Kidney (tissue), 14 donors: ENCODE measurements around the gene BCAS3. TPM values are rescaled to one million over a fixed set of nuclear protein-coding genes. Genes with fewer than 3 reads are reported as not detected.
A peak's percentile ranks its signal among the peaks of the same experiment; 100 is the strongest.
"Not testable (repeated sequence)": the region's sequence is repeated elsewhere in the genome, so short reads cannot be mapped to it uniquely, and the experiment has no call there.

Experiments used
- DNase-seq, 5 donors: peaks; one replicate each; pipeline ENCODE4 v3.0.0-alpha.2; 2013 to 2020
- FAIRE-seq: peaks from 2 replicates; lab custom pipeline; 2012; peaks lifted over from hg19 to GRCh38; lab: Jason Lieb, UNC
- H3K27ac ChIP-seq, 2 donors: one replicate each; pipeline ENCODE4 v1.7.0; 2013; ENCODE audit warnings: low read depth in 2 of 2, low read length in 2 of 2, inconsistent platforms in 1 of 2
- H3K27me3 ChIP-seq: one replicate; pipeline ENCODE4 v1.7.1; 2013; ENCODE audit warnings: low read length, inconsistent platforms; ENCODE audit not compliant: control insufficient read depth, insufficient read depth
- H3K36me3 ChIP-seq, 3 donors: one replicate each; pipeline versions ENCODE4 v1.7.0 to v1.7.1; 2013; ENCODE audit warnings: low read length in 3 of 3, control low read depth in 1 of 3, inconsistent platforms in 1 of 3; ENCODE audit not compliant: insufficient read depth in 3 of 3, control insufficient read depth in 2 of 3
- H3K4me1 ChIP-seq, 3 donors: one replicate each; pipeline versions ENCODE4 v1.7.0 to v1.7.1; 2013; ENCODE audit warnings: low read length in 3 of 3, inconsistent platforms in 1 of 3, low read depth in 1 of 3; ENCODE audit not compliant: control insufficient read depth in 2 of 3, insufficient read depth in 2 of 3
- H3K4me3 ChIP-seq, 3 donors: one replicate each; pipeline versions ENCODE4 v1.7.0 to v1.8.1; 2013; ENCODE audit warnings: low read length in 3 of 3, control low read depth in 1 of 3, inconsistent platforms in 1 of 3
- H3K9ac ChIP-seq, 3 donors: one replicate each; pipeline versions ENCODE4 v1.7.0 to v1.7.1; 2013; ENCODE audit warnings: low read length in 3 of 3, control low read depth in 1 of 3, inconsistent platforms in 1 of 3
- H3K9me3 ChIP-seq, 3 donors: one replicate each; pipeline versions ENCODE4 v1.7.0 to v1.7.1; 2013; ENCODE audit warnings: low read length in 3 of 3, control low read depth in 1 of 3, inconsistent platforms in 1 of 3; ENCODE audit not compliant: control insufficient read depth in 2 of 3, insufficient read depth in 1 of 3
- CTCF ChIP-seq: IDR thresholded peaks from 3 replicates; pipeline ENCODE4 v1.5.1; 2012; ENCODE audit warnings: mild to moderate bottlenecking, moderate library complexity, borderline replicate concordance; ENCODE audit not compliant: insufficient read depth; ENCODE audit errors: extremely low read depth
- intact Hi-C: fragments of 100-400 bp; cut with DNase I; formaldehyde crosslinking; loops from one replicate; pipeline ENCODE4 v1.11.1; 2022
- polyA plus RNA-seq: library from polyadenylated mRNA; stranded (reverse); fragments of 350-450 nt; fragmentation: Illumina TruSeq; extraction: RNeasy Lipid Tissue Mini Kit (QIAGEN cat#74804); gene quantifications from one replicate; pipeline ENCODE4 v1.2.3, GENCODE V29; 2014; ENCODE audit warnings: low read depth, low replicate concordance; ENCODE audit not compliant: insufficient read depth
- total RNA-seq: library from RNA; stranded (reverse); fragmentation: NEBNext Ultra II Directional; extraction: Animal tissue kit (Norgen Biotek cat#: 25700); gene quantifications from one replicate; pipeline ENCODE4 v1.2.1, GENCODE V29; 2021
- donor health status: control.
- donor health status: control.
- donor health status: control.
- donor health status: control.
- donor health status: control.
- donor health status: DM: yes; HTN: yes; CAD: no.
- donor health status: Normal renal cell carcinoma (clear cell type).

Gene BCAS3
- total and polyA plus RNA-seq, 2 donors from 2014 or later, result 18.3 to 44.1 TPM

GRCh38 chr17:61144617-61145564 is 467.2 kb downstream of the BCAS3 start:
- peak in 3 of 5 donors; percentile 65 to 83 (median 70) for DNase-seq
- intact Hi-C loops, result no loop called here
- H3K9ac ChIP-seq, result no peak overlapping the region
- no peak for TF ChIP-seq CTCF
- peak overlapping the region in 1 of 2 donors; percentile 60 for H3K27ac ChIP-seq
- H3K4me1 ChIP-seq, result peaks cover 0 to 9% (median under 1%) of the 10 kb centered on the region in 3 donors
- no peaks in the 10 kb centered on the region for H3K27me3 ChIP-seq
- no peaks in the 10 kb centered on the region for H3K36me3 ChIP-seq
- no peaks in the 10 kb centered on the region for H3K9me3 ChIP-seq
- peak overlapping the region in 1 of 3 donors; percentile 8 for H3K4me3 ChIP-seq
- no peak for FAIRE-seq

- DNase-seq, H3K36me3 ChIP-seq, H3K4me3 ChIP-seq, H3K9ac ChIP-seq, H3K27me3 ChIP-seq, H3K9me3 ChIP-seq, intact Hi-C loops, H3K4me1 ChIP-seq, H3K27ac ChIP-seq, FAIRE-seq: not testable (repeated sequence)
Measured at GRCh38 chr17:61146833-61147232, 469.2 kb downstream of the BCAS3 start.

GRCh38 chr17:61149106-61149825 is 471.6 kb downstream of the BCAS3 start:
- Histone ChIP-seq H3K4me3 (no peak overlapping the region), H3K4me1 (peaks cover 7 to 8% (median 7%) of the 10 kb centered on the region in 3 donors), H3K27ac (no peak overlapping the region), H3K9ac (no peak overlapping the region), H3K9me3 (no peaks in the 10 kb centered on the region), H3K36me3 (no peaks in the 10 kb centered on the region), H3K27me3 (no peaks in the 10 kb centered on the region)
- DNase-seq (peak in 1 of 5 donors; percentile 56), FAIRE-seq (no peak)
- intact Hi-C loops, result no loop called here
- TF ChIP-seq CTCF, result no peak
